Measurements from ENCODE around the gene RASA4. TPM values are rescaled to one million over a fixed set of nuclear protein-coding genes. Genes with fewer than 3 reads are reported as not detected.

Gene RASA4
- total RNA-seq, 2 experiments from 2014 or later = 19.7 to 21.1 TPM

Other genes with a start within 250 kb of the RASA4 start
- gene PRKRIP1, start 220.4 kb downstream of the RASA4 start, total RNA-seq = 10 to 100 TPM; 26.2 to 31.9 TPM
- 10 to 100 TPM; 61.2 to 63.7 TPM for gene ORAI2, start 183.2 kb downstream of the RASA4 start, total RNA-seq
- 10 to 100 TPM; 10.5 to 12.9 TPM for gene ALKBH4, start 151.9 kb downstream of the RASA4 start, total RNA-seq
- gene LRWD1, start 151.8 kb downstream of the RASA4 start, total RNA-seq = 10 to 100 TPM; 18.2 to 20.5 TPM
- gene POLR2J, start 137.8 kb downstream of the RASA4 start, total RNA-seq = 10 to 100 TPM; 44.3 to 56.4 TPM
- 10 to 100 TPM; 23.2 to 26.9 TPM for gene RASA4B, start 99.0 kb downstream of the RASA4 start, total RNA-seq
- gene UPK3BL2, start 73.1 kb downstream of the RASA4 start, total RNA-seq = 10 to 100 TPM; 44.9 to 52.4 TPM
- under 1 TPM in 1 of 2 experiments, not detected in 1; 0.15 TPM for gene SPDYE2, start 65.5 kb downstream of the RASA4 start, total RNA-seq
- 10 to 100 TPM; 53.2 to 53.8 TPM for gene POLR2J3, start 44.2 kb downstream of the RASA4 start, total RNA-seq
- 1 to 10 TPM in 1 of 2 experiments, not detected in 1; 9.4 TPM for gene UPK3BL1, start 26.0 kb upstream of the RASA4 start, total RNA-seq
- not detected for gene SPDYE2B, start 33.6 kb upstream of the RASA4 start, total RNA-seq
- 10 to 100 TPM; 36.6 to 37.4 TPM for gene POLR2J2, start 54.9 kb upstream of the RASA4 start, total RNA-seq
- 1 to 10 TPM; 8.3 to 8.4 TPM for gene FAM185A, start 132.2 kb upstream of the RASA4 start, total RNA-seq

Data from activated CD4-positive, alpha-beta T cell treated with anti-CD3 and anti-CD28 coated beads, Interleukin-2, amount 10 ng/mL, durations not matched to agents 7 days and 5 days (primary cell).